K562 (cell line): ENCODE results near the gene INPP4B. TPM values are rescaled to one million over a fixed set of nuclear protein-coding genes. Genes with fewer than 3 reads are reported as not detected.

ENCODE experiments used
- ATAC-seq: fragments of 200-7000 bp; cut with Tn5 transposase; 3 replicates; pipeline ENCODE4 v1.9.1; 2020; ENCODE audit warnings: moderate library complexity
- BruUV-seq: library from RNA; stranded (reverse); fragments of 400-500 nt; replicated peaks from 2 replicates; lab custom pipeline; 2021; lab: Mats Ljungman, UMichigan
- CTCF ChIA-PET: fragments of 300-600 bp; formaldehyde crosslinking; extraction: SDS; loops from one replicate; lab custom pipeline; 2021; ENCODE audit warnings: low intra/inter-chr PET ratio; lab: Yijun Ruan, JAX
- POLR2A ChIA-PET: fragments of 300-600, 350-650 bp; sonication (Branson Sonifier 250); formaldehyde crosslinking; extraction: SDS; loops from one replicate; lab custom pipeline; 2021; ENCODE audit warnings: antibody characterized with exemption, inconsistent platforms; lab: Yijun Ruan, JAX
- DNase-seq, 4 experiments: peaks; one replicate each; pipeline versions ENCODE4 v3.0.0 to v3.0.0-alpha.2; 2011 to 2018; ENCODE audit warnings: low spot score in 3 of 4, mixed read lengths in 3 of 4; ENCODE audit errors: extremely low read depth in 1 of 4
- FAIRE-seq: peaks from 2 replicates; lab custom pipeline; 2011; peaks lifted over from hg19 to GRCh38; lab: Jason Lieb, UNC
- H2AFZ ChIP-seq: 2 replicates; pipeline ENCODE4 v1.6.0; 2011; ENCODE audit warnings: low read depth, low read length, control low read depth, inconsistent platforms
- H3K27ac ChIP-seq: fragments of 200-600 bp; 3 replicates; pipeline ENCODE4 v1.8.0; 2011; ENCODE audit warnings: low read depth, mild to moderate bottlenecking, control low read depth, inconsistent platforms, low read length, moderate library complexity, mixed read lengths; ENCODE audit errors: extremely low read depth
- H3K27me3 ChIP-seq, 2 experiments: fragments of 300-600 bp in 1 of 2; 2 replicates in 1 of 2; 3 replicates in 1 of 2; pipeline versions ENCODE4 v1.6.0 to v1.8.0; 2011; ENCODE audit warnings: inconsistent platforms in 2 of 2, low read length in 2 of 2, mild to moderate bottlenecking in 1 of 2, mixed read lengths in 1 of 2, moderate library complexity in 1 of 2; ENCODE audit not compliant: control insufficient read depth in 2 of 2, insufficient read depth in 2 of 2
- H3K36me3 ChIP-seq: fragments of 300-600 bp; 3 replicates; pipeline ENCODE4 v1.8.0; 2011; ENCODE audit warnings: mild to moderate bottlenecking, low read length, inconsistent platforms; ENCODE audit not compliant: control insufficient read depth, insufficient read depth
- H3K4me1 ChIP-seq, 2 experiments: fragments of 200-600 bp in 1 of 2; replicated peaks in 1 of 2; 2 replicates in 1 of 2; 3 replicates in 1 of 2; pipeline versions ENCODE4 v1.5.1 to v1.8.0; 2011; ENCODE audit warnings: inconsistent platforms in 2 of 2, low read length in 2 of 2, mild to moderate bottlenecking in 1 of 2, mixed read lengths in 1 of 2, moderate library complexity in 1 of 2; ENCODE audit not compliant: control insufficient read depth in 2 of 2, insufficient read depth in 2 of 2
- H3K4me2 ChIP-seq: 2 replicates; pipeline ENCODE4 v1.6.1; 2011; ENCODE audit warnings: low read length, control low read depth, inconsistent platforms, mixed read lengths; ENCODE audit not compliant: insufficient read depth
- H3K4me3 ChIP-seq: fragments of 200-600 bp; sonication (generic), shearing (Covaris generic); 2 replicates; pipeline ENCODE4 v1.5.1; 2016; ENCODE audit warnings: control low read depth, inconsistent platforms
- H3K79me2 ChIP-seq: fragments of 200-600 bp; 3 replicates; pipeline ENCODE4 v1.8.0; 2011; ENCODE audit warnings: low read length, inconsistent platforms; ENCODE audit not compliant: control insufficient read depth, insufficient read depth
- H3K9ac ChIP-seq, 2 experiments: 2 replicates each; pipeline versions ENCODE4 v1.6.0 to v1.6.1; 2011; ENCODE audit warnings: low read depth in 2 of 2, low read length in 2 of 2, control low read depth in 1 of 2, inconsistent platforms in 1 of 2, mild to moderate bottlenecking in 1 of 2, mixed read lengths in 1 of 2; ENCODE audit not compliant: insufficient read depth in 1 of 2
- H3K9me1 ChIP-seq: one replicate; pipeline ENCODE4 v1.6.0; 2011; ENCODE audit warnings: inconsistent platforms, mild to moderate bottlenecking, low read length, moderate library complexity; ENCODE audit not compliant: control insufficient read depth, insufficient read depth
- H3K9me3 ChIP-seq: replicated peaks from 2 replicates; pipeline ENCODE4 v1.5.1; 2011; ENCODE audit warnings: low read depth, low read length, inconsistent platforms; ENCODE audit not compliant: control insufficient read depth, insufficient read depth
- H4K20me1 ChIP-seq: replicated peaks from 2 replicates; pipeline ENCODE4 v1.6.1; 2011; ENCODE audit warnings: low read length, inconsistent platforms, mixed read lengths; ENCODE audit not compliant: control insufficient read depth, insufficient read depth
- BCOR ChIP-seq: fragments of 450-650 bp; IDR thresholded peaks from 2 replicates; pipeline ENCODE4 v1.6.1; 2016
- NCOR1 ChIP-seq: fragments of 450-650 bp; IDR thresholded peaks from 2 replicates; pipeline ENCODE4 v1.6.1; 2016; ENCODE audit warnings: mild to moderate bottlenecking, moderate library complexity
- SNIP1 ChIP-seq: fragments of 450-650 bp; IDR thresholded peaks from 2 replicates; pipeline ENCODE4 v1.7.1; 2017; ENCODE audit warnings: low read depth, mild to moderate bottlenecking
- SRSF9 ChIP-seq: fragments of 200-400 bp; formaldehyde crosslinking; IDR thresholded peaks from 2 replicates; pipeline ENCODE4 v1.6.1; 2017; ENCODE audit warnings: low read depth, low read length, borderline replicate concordance
- TGIF2 ChIP-seq: sonication (generic); formaldehyde crosslinking; IDR thresholded peaks from 2 replicates; pipeline ENCODE4 v1.8.1; 2022; ENCODE audit warnings: mild to moderate bottlenecking, missing genetic modification reagents, moderate library complexity
- ZBED1 ChIP-seq: IDR thresholded peaks from 2 replicates; pipeline ENCODE4 v1.6.1; 2014
- ZBTB7A ChIP-seq: IDR thresholded peaks from 2 replicates; pipeline ENCODE4 v1.6.1; 2011; ENCODE audit warnings: low read depth, mild to moderate bottlenecking, low read length, moderate library complexity, borderline replicate concordance; ENCODE audit not compliant: control insufficient read depth
- ZNF165 ChIP-seq: fragments of 250-450 bp; sonication (Bioruptor Pico); IDR thresholded peaks from 2 replicates; pipeline ENCODE4 v1.4.0; 2020; ENCODE audit warnings: borderline replicate concordance
- ZNF174 ChIP-seq: fragments of 250-450 bp; sonication (Bioruptor Pico); IDR thresholded peaks from 2 replicates; pipeline ENCODE4 v1.4.0; 2020; ENCODE audit warnings: mild to moderate bottlenecking
- ZNF212 ChIP-seq: fragments of 450-650 bp; formaldehyde crosslinking; IDR thresholded peaks from 2 replicates; pipeline ENCODE4 v1.4.0; 2020; ENCODE audit warnings: mild to moderate bottlenecking
- ZNF561 ChIP-seq: fragments of 450-650 bp; formaldehyde crosslinking; conservative IDR thresholded peaks from 2 replicates; pipeline ENCODE4 v1.4.0; 2020; ENCODE audit warnings: mild to moderate bottlenecking, moderate library complexity
- ZNF778 ChIP-seq: fragments of 450-650 bp; formaldehyde crosslinking; IDR thresholded peaks from 2 replicates; pipeline ENCODE4 v1.4.0; 2020; ENCODE audit warnings: mild to moderate bottlenecking, moderate library complexity
- WGBS: fragments of 100-300 bp; shearing (Covaris generic); methylation state at CpG from one replicate; pipeline ENCODE4 v1.1.6; 2016; ENCODE audit warnings: low coverage, mixed read lengths; ENCODE audit not compliant: insufficient coverage; ENCODE audit errors: missing lambda C conversion rate; 5-methylcytosine and 5-hydroxymethylcytosine counted together
- in situ Hi-C: fragments of 300-500 bp; cut with MboI; formaldehyde crosslinking; loops from 4 replicates; pipeline ENCODE4 v1.15.0; 2018; ENCODE audit warnings: inconsistent platforms, mixed read lengths
- intact Hi-C: fragments of 100-400 bp; cut with micrococcal nuclease; formaldehyde crosslinking; loops from 2 replicates; pipeline ENCODE4 v1.14.2; 2022
- polyA plus RNA-seq, 8 experiments: library from polyadenylated mRNA; depleted of rRNA in 4 of 8; stranded (reverse) in 5 of 8; unstranded in 3 of 8; fragments of >200 nt; fragmentation: Nextera tagmentation in 2 of 8; fragmentation: Illumina TruSeq in 1 of 8; extraction: Ambion mirVana in 2 of 8; extraction: Trizol in 1 of 8; gene quantifications; 2 replicates each; pipeline versions ENCODE4 v1.2.1 to v1.2.3, GENCODE V29; 2011 to 2014; ENCODE audit warnings: inconsistent platforms in 1 of 8, missing spikeins in 1 of 8
- total RNA-seq, 7 experiments: library from RNA; depleted of rRNA in 6 of 7; stranded (reverse); fragments of >200 nt in 6 of 7; fragmentation: Illumina TruSeq in 2 of 7; extraction: Trizol in 2 of 7; gene quantifications; 2 replicates each; pipeline versions ENCODE4 v1.2.1 to v1.2.3, GENCODE V29; 2011 to 2021; ENCODE audit warnings: low replicate concordance in 1 of 7
- TF ChIP-seq, protein P1 (sequence below), 2 experiments: fragments of 450-650 bp in 1 of 2; sonication (generic) in 1 of 2; formaldehyde crosslinking in 1 of 2; IDR thresholded peaks in 1 of 2; conservative IDR thresholded peaks in 1 of 2; 2 replicates each; pipeline versions ENCODE4 v1.6.1 to v1.8.1; 2016 to 2023; ENCODE audit warnings: mild to moderate bottlenecking in 2 of 2, moderate library complexity in 2 of 2, inconsistent platforms in 1 of 2, missing genetic modification reagents in 1 of 2
- TF ChIP-seq, protein P2 (sequence below), 2 experiments: IDR thresholded peaks in 1 of 2; conservative IDR thresholded peaks in 1 of 2; 2 replicates each; pipeline ENCODE4 v1.6.1; 2016; ENCODE audit warnings: low read depth in 2 of 2, mild to moderate bottlenecking in 1 of 2, missing compliant biosample characterization in 1 of 2, missing genetic modification characterization in 1 of 2, moderate library complexity in 1 of 2

INPP4B gene
- total and polyA plus RNA-seq, 9 of the 15 experiments (the other 6 are each of a cell fraction or from before 2014, with no cell fraction given) = 0.04 to 0.11 TPM; not detected in 7

DNA sequence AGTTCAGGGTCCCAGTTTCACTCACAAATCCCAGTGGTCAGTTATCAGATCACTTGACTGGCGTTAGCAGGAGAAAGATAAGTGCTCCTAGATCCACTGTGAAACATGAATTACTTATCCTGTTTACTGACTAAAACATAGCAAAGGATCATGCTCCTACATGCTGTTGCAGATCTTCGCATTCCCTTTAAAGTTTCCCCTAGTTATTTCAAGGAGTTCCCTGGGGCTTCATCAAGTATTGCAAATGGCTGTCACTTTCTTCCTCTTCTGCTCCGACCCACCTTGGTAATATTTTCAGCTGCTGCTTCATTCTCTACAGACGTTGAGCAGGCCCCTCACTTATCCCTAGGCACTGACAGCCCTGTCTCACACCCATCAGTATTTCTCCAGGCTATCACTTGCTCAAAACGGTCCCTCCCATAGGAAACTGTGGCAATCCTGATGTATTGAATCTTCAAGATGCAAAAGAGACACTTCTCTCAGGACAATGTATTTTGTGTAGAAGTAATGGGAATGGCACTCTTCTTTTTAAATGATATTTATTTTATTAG is 466.0 kb downstream of the INPP4B start:
- H3K79me2 ChIP-seq = no peaks in the 10 kb centered on the region
- H3K9ac ChIP-seq = no peak overlapping the region
- H4K20me1 ChIP-seq = no peaks in the 10 kb centered on the region
- ChIA-PET POLR2A (no interaction called here), CTCF (no interaction called here)
- H2AFZ ChIP-seq = no peak overlapping the region
- no peaks in the 10 kb centered on the region for H3K9me1 ChIP-seq
- H3K4me1 ChIP-seq = no peaks in the 10 kb centered on the region
- FAIRE-seq (no peak), DNase-seq (no peak), ATAC-seq (no peak)
- H3K4me2 ChIP-seq = no peak overlapping the region
- peaks cover 2% of the 10 kb centered on the region; the same call in 1 of the 2 replicates for H3K9me3 ChIP-seq
- no peak overlapping the region for H3K27ac ChIP-seq
- no peaks in the 10 kb centered on the region for H3K27me3 ChIP-seq
- no peak overlapping the region for H3K4me3 ChIP-seq
- 0% methylated on average over 5 of the region's 5 CpGs for WGBS
- in situ Hi-C loops = no loop called here
- no TSS peak for BruUV-seq
- no peaks in the 10 kb centered on the region for H3K36me3 ChIP-seq
- intact Hi-C loops = no loop called here
- TF ChIP-seq ZNF561 (CRISPR knock-in tag) (no peak), ZNF778 (CRISPR knock-in tag) (no peak), SRSF9 (no peak), ZBTB7A (no peak), ZNF212 (CRISPR knock-in tag) (no peak), TGIF2 (CRISPR knock-in tag) (no peak), NCOR1 (no peak), BCOR (no peak), ZNF174 (CRISPR knock-in tag) (no peak), ZBED1 (no peak), SNIP1 (no peak), ZNF165 (CRISPR knock-in tag) (no peak)
- TF ChIP-seq, protein P1, sequence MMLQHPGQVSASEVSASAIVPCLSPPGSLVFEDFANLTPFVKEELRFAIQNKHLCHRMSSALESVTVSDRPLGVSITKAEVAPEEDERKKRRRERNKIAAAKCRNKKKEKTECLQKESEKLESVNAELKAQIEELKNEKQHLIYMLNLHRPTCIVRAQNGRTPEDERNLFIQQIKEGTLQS (IDR thresholded peaks at IDR 0.05) = no peak
- TF ChIP-seq, protein P1 (CRISPR knock-in tag; conservative IDR thresholded peaks at IDR 0.05) = no peak
- TF ChIP-seq, protein P2, sequence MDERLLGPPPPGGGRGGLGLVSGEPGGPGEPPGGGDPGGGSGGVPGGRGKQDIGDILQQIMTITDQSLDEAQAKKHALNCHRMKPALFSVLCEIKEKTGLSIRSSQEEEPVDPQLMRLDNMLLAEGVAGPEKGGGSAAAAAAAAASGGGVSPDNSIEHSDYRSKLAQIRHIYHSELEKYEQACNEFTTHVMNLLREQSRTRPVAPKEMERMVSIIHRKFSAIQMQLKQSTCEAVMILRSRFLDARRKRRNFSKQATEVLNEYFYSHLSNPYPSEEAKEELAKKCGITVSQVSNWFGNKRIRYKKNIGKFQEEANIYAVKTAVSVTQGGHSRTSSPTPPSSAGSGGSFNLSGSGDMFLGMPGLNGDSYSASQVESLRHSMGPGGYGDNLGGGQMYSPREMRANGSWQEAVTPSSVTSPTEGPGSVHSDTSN (CRISPR knock-in tag; IDR thresholded peaks at IDR 0.05; ENCODE audit: low read depth) = no peak
- TF ChIP-seq, protein P2 (tag; conservative IDR thresholded peaks at IDR 0.05; ENCODE audit: low read depth) = no peak
